H1 (cell line): ENCODE data around the gene CHAD. TPM values are rescaled to one million over a fixed set of nuclear protein-coding genes. Genes with fewer than 3 reads are reported as not detected.

Experiments used
- CEBPB ChIP-seq: IDR thresholded peaks from 2 replicates; pipeline ENCODE4 v1.6.1; 2012; ENCODE audit warnings: low read depth, low read length
- GABPA ChIP-seq: IDR thresholded peaks from 2 replicates; pipeline ENCODE4 v1.6.1; 2011; ENCODE audit warnings: mild to moderate bottlenecking, low read length, moderate library complexity, borderline replicate concordance; ENCODE audit not compliant: insufficient read depth
- MAFK ChIP-seq: IDR thresholded peaks from 2 replicates; pipeline ENCODE4 v1.6.1; 2012; ENCODE audit warnings: low read depth, mild to moderate bottlenecking, improper control_type of control experiment, low read length
- RFX5 ChIP-seq: IDR thresholded peaks from 2 replicates; pipeline ENCODE4 v1.6.1; 2011; ENCODE audit warnings: low read depth, low read length, improper control_type of control experiment, borderline replicate concordance
- RNF2 ChIP-seq: fragments of 200-900, 300-1000 bp; sonication (generic); IDR thresholded peaks from 2 replicates; pipeline ENCODE4 v1.7.1; 2016; ENCODE audit warnings: borderline replicate concordance, low read depth, mild to moderate bottlenecking, antibody characterized with exemption, low read length; ENCODE audit not compliant: poor library complexity, severe bottlenecking; ENCODE audit errors: missing control alignments
- RXRA ChIP-seq: IDR thresholded peaks from 2 replicates; pipeline ENCODE4 v1.6.1; 2011; ENCODE audit warnings: low read depth, mild to moderate bottlenecking, low read length, moderate library complexity; ENCODE audit not compliant: insufficient read depth
- SIX5 ChIP-seq: IDR thresholded peaks from 2 replicates; pipeline ENCODE4 v1.6.1; 2011; ENCODE audit warnings: mild to moderate bottlenecking, low read depth, low read length
- SP4 ChIP-seq: IDR thresholded peaks from 2 replicates; pipeline ENCODE4 v1.6.1; 2012; ENCODE audit warnings: low read length, inconsistent platforms
- TAF7 ChIP-seq: optimal IDR thresholded peaks from 2 replicates; pipeline ENCODE3; 2011; ENCODE audit warnings: low read depth, mild to moderate bottlenecking, inconsistent platforms, low read length, moderate library complexity, borderline replicate concordance
- ZNF274 ChIP-seq: IDR thresholded peaks from 2 replicates; pipeline ENCODE4 v1.7.0; 2012; ENCODE audit warnings: low read length, borderline replicate concordance; ENCODE audit errors: extremely low read depth
- polyA plus RNA-seq, 7 experiments: library from polyadenylated mRNA; depleted of rRNA in 3 of 7; stranded (reverse) in 5 of 7; unstranded in 2 of 7; fragments of >200 nt in 5 of 7; fragments of 200-250 nt in 2 of 7; gene quantifications; 1 replicate in 5 of 7; 2 replicates in 1 of 7; 4 replicates in 1 of 7; pipeline versions ENCODE4 v1.2.1 to v1.2.3, GENCODE V29; 2011 to 2013; ENCODE audit warnings: missing spikeins in 2 of 7, mixed read lengths in 2 of 7
- total RNA-seq: library from RNA; stranded (reverse); fragmentation: NEBNext Ultra II Directional; extraction: Animal tissue kit (Norgen Biotek cat#: 25700); gene quantifications from 2 replicates; pipeline ENCODE4 v1.2.1, GENCODE V29; 2021
- TF ChIP-seq, protein P1 (sequence below): fragments of 300-600 bp; sonication (generic); IDR thresholded peaks from 2 replicates; pipeline ENCODE4 v1.7.1; 2012; ENCODE audit warnings: low read length, moderate library complexity, mild to moderate bottlenecking, inconsistent platforms; ENCODE audit not compliant: insufficient replicate concordance

Gene CHAD
- total and polyA plus RNA-seq, 2 of the 8 experiments (the other 6 are each of a cell fraction or from before 2014, with no cell fraction given), result 0.03 TPM; not detected in 1

GRCh38 chr17:50432125-50432762 is 36.4 kb downstream of the CHAD start (continued):
- TF ChIP-seq, protein P1, sequence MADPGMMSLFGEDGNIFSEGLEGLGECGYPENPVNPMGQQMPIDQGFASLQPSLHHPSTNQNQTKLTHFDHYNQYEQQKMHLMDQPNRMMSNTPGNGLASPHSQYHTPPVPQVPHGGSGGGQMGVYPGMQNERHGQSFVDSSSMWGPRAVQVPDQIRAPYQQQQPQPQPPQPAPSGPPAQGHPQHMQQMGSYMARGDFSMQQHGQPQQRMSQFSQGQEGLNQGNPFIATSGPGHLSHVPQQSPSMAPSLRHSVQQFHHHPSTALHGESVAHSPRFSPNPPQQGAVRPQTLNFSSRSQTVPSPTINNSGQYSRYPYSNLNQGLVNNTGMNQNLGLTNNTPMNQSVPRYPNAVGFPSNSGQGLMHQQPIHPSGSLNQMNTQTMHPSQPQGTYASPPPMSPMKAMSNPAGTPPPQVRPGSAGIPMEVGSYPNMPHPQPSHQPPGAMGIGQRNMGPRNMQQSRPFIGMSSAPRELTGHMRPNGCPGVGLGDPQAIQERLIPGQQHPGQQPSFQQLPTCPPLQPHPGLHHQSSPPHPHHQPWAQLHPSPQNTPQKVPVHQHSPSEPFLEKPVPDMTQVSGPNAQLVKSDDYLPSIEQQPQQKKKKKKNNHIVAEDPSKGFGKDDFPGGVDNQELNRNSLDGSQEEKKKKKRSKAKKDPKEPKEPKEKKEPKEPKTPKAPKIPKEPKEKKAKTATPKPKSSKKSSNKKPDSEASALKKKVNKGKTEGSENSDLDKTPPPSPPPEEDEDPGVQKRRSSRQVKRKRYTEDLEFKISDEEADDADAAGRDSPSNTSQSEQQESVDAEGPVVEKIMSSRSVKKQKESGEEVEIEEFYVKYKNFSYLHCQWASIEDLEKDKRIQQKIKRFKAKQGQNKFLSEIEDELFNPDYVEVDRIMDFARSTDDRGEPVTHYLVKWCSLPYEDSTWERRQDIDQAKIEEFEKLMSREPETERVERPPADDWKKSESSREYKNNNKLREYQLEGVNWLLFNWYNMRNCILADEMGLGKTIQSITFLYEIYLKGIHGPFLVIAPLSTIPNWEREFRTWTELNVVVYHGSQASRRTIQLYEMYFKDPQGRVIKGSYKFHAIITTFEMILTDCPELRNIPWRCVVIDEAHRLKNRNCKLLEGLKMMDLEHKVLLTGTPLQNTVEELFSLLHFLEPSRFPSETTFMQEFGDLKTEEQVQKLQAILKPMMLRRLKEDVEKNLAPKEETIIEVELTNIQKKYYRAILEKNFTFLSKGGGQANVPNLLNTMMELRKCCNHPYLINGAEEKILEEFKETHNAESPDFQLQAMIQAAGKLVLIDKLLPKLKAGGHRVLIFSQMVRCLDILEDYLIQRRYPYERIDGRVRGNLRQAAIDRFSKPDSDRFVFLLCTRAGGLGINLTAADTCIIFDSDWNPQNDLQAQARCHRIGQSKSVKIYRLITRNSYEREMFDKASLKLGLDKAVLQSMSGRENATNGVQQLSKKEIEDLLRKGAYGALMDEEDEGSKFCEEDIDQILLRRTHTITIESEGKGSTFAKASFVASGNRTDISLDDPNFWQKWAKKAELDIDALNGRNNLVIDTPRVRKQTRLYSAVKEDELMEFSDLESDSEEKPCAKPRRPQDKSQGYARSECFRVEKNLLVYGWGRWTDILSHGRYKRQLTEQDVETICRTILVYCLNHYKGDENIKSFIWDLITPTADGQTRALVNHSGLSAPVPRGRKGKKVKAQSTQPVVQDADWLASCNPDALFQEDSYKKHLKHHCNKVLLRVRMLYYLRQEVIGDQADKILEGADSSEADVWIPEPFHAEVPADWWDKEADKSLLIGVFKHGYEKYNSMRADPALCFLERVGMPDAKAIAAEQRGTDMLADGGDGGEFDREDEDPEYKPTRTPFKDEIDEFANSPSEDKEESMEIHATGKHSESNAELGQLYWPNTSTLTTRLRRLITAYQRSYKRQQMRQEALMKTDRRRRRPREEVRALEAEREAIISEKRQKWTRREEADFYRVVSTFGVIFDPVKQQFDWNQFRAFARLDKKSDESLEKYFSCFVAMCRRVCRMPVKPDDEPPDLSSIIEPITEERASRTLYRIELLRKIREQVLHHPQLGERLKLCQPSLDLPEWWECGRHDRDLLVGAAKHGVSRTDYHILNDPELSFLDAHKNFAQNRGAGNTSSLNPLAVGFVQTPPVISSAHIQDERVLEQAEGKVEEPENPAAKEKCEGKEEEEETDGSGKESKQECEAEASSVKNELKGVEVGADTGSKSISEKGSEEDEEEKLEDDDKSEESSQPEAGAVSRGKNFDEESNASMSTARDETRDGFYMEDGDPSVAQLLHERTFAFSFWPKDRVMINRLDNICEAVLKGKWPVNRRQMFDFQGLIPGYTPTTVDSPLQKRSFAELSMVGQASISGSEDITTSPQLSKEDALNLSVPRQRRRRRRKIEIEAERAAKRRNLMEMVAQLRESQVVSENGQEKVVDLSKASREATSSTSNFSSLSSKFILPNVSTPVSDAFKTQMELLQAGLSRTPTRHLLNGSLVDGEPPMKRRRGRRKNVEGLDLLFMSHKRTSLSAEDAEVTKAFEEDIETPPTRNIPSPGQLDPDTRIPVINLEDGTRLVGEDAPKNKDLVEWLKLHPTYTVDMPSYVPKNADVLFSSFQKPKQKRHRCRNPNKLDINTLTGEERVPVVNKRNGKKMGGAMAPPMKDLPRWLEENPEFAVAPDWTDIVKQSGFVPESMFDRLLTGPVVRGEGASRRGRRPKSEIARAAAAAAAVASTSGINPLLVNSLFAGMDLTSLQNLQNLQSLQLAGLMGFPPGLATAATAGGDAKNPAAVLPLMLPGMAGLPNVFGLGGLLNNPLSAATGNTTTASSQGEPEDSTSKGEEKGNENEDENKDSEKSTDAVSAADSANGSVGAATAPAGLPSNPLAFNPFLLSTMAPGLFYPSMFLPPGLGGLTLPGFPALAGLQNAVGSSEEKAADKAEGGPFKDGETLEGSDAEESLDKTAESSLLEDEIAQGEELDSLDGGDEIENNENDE, result no peak
- TF ChIP-seq GABPA (no peak), SP4 (no peak), RFX5 (no peak), CEBPB (no peak), SIX5 (no peak), TAF7 (no peak), MAFK (no peak), ZNF274 (no peak), RNF2 (no peak), RXRA (no peak)
